SK-N-SH treated with all-trans-retinoic acid at 6 μM for 48 hours (cell line): ENCODE data around the gene OSBPL7.

Source experiments
- ATAC-seq: fragments of 200-7000 bp; cut with Tn5 transposase; 3 replicates; pipeline ENCODE4 v1.9.1; 2020; ENCODE audit warnings: mild to moderate bottlenecking, moderate library complexity
- ARNTL ChIP-seq: fragments of 450-650 bp; formaldehyde crosslinking; IDR thresholded peaks from 2 replicates; pipeline ENCODE4 v1.5.0; 2020; ENCODE audit warnings: low read depth, mild to moderate bottlenecking, moderate library complexity, borderline replicate concordance
- BACH2 ChIP-seq: fragments of 250-450 bp; sonication (Bioruptor Pico); IDR thresholded peaks from 2 replicates; pipeline ENCODE4 v1.9.0; 2021; ENCODE audit warnings: mild to moderate bottlenecking, borderline replicate concordance
- CSDC2 ChIP-seq: fragments of 250-450 bp; sonication (Bioruptor Pico); IDR thresholded peaks from 2 replicates; pipeline ENCODE4 v1.5.0; 2020; ENCODE audit warnings: mild to moderate bottlenecking, moderate library complexity
- CSRNP3 ChIP-seq: fragments of 250-450 bp; sonication (Bioruptor Pico); IDR thresholded peaks from 2 replicates; pipeline ENCODE4 v1.5.1; 2021; ENCODE audit warnings: mild to moderate bottlenecking, moderate library complexity
- ESRRG ChIP-seq: fragments of 250-450 bp; sonication (Bioruptor Pico); IDR thresholded peaks from 2 replicates; pipeline ENCODE4 v1.6.1; 2021; ENCODE audit warnings: mild to moderate bottlenecking
- GLIS3 ChIP-seq: fragments of 250-450 bp; sonication (Bioruptor Pico); IDR thresholded peaks from 2 replicates; pipeline ENCODE4 v1.5.0; 2020; ENCODE audit warnings: mild to moderate bottlenecking, moderate library complexity
- ISL1 ChIP-seq: fragments of 250-450 bp; sonication (Bioruptor Pico); IDR thresholded peaks from 2 replicates; pipeline ENCODE4 v2.1.2; 2022; ENCODE audit warnings: mild to moderate bottlenecking, moderate library complexity
- OSR1 ChIP-seq: fragments of 250-450 bp; sonication (Bioruptor Pico); IDR thresholded peaks from 2 replicates; pipeline ENCODE4 v1.8.0; 2022; ENCODE audit warnings: moderate library complexity, mild to moderate bottlenecking, inconsistent platforms
- POU6F1 ChIP-seq: fragments of 250-450 bp; sonication (Bioruptor Pico); IDR thresholded peaks from 2 replicates; pipeline ENCODE4 v1.8.0; 2021; ENCODE audit warnings: low read depth, mild to moderate bottlenecking, moderate library complexity, borderline replicate concordance
- PPARA ChIP-seq: fragments of 250-450 bp; sonication (Bioruptor Pico); IDR thresholded peaks from 2 replicates; pipeline ENCODE4 v1.5.0; 2020; ENCODE audit warnings: mild to moderate bottlenecking, borderline replicate concordance
- RARB ChIP-seq: fragments of 250-450 bp; sonication (Bioruptor Pico); IDR thresholded peaks from 2 replicates; pipeline ENCODE4 v1.8.0; 2021; ENCODE audit warnings: mild to moderate bottlenecking, moderate library complexity
- SNAI2 ChIP-seq: fragments of 250-450 bp; sonication (Bioruptor Pico); IDR thresholded peaks from 2 replicates; pipeline ENCODE4 v1.5.0; 2020; ENCODE audit warnings: mild to moderate bottlenecking, moderate library complexity
- TCF4 ChIP-seq: fragments of 250-450 bp; sonication (Bioruptor Pico); IDR thresholded peaks from 2 replicates; pipeline ENCODE4 v1.8.0; 2021; ENCODE audit warnings: mild to moderate bottlenecking, moderate library complexity, borderline replicate concordance
- TOX ChIP-seq: fragments of 250-450 bp; sonication (Bioruptor Pico); IDR thresholded peaks from 2 replicates; pipeline ENCODE4 v1.8.0; 2021; ENCODE audit warnings: mild to moderate bottlenecking, moderate library complexity, borderline replicate concordance
- TSHZ2 ChIP-seq: fragments of 250-450 bp; sonication (Bioruptor Pico); IDR thresholded peaks from 2 replicates; pipeline ENCODE4 v1.5.0; 2020; ENCODE audit warnings: mild to moderate bottlenecking, moderate library complexity
- ZC3H10 ChIP-seq: fragments of 250-450 bp; sonication (Bioruptor Pico); IDR thresholded peaks from 2 replicates; pipeline ENCODE4 v1.5.1; 2021; ENCODE audit warnings: mild to moderate bottlenecking, moderate library complexity
- ZFP3 ChIP-seq: fragments of 250-450 bp; sonication (Bioruptor Pico); IDR thresholded peaks from 2 replicates; pipeline ENCODE4 v1.5.0; 2020; ENCODE audit warnings: mild to moderate bottlenecking, moderate library complexity
- ZFP30 ChIP-seq: fragments of 450-650 bp; formaldehyde crosslinking; IDR thresholded peaks from 2 replicates; pipeline ENCODE4 v1.5.0; 2022; ENCODE audit warnings: mild to moderate bottlenecking, moderate library complexity
- ZNF565 ChIP-seq: fragments of 450-650 bp; formaldehyde crosslinking; conservative IDR thresholded peaks from 2 replicates; pipeline ENCODE4 v1.5.0; 2020; ENCODE audit warnings: low read depth, mild to moderate bottlenecking, moderate library complexity
- ZNF70 ChIP-seq: fragments of 450-650 bp; formaldehyde crosslinking; IDR thresholded peaks from 2 replicates; pipeline ENCODE4 v1.5.0; 2020; ENCODE audit warnings: mild to moderate bottlenecking, moderate library complexity
- ZNF8 ChIP-seq: fragments of 450-650 bp; formaldehyde crosslinking; IDR thresholded peaks from 2 replicates; pipeline ENCODE4 v1.5.0; 2020; ENCODE audit warnings: mild to moderate bottlenecking, moderate library complexity
- TF ChIP-seq, protein P1 (sequence below): fragments of 250-450 bp; sonication (Bioruptor Pico); IDR thresholded peaks from 2 replicates; pipeline ENCODE4 v1.8.0; 2020; ENCODE audit warnings: mild to moderate bottlenecking, moderate library complexity, borderline replicate concordance
- TF ChIP-seq, protein P2 (sequence below): fragments of 250-450 bp; sonication (Bioruptor Pico); IDR thresholded peaks from 2 replicates; pipeline ENCODE4 v1.5.1; 2020; ENCODE audit warnings: low read depth, mild to moderate bottlenecking, moderate library complexity

Gene OSBPL7

DNA sequence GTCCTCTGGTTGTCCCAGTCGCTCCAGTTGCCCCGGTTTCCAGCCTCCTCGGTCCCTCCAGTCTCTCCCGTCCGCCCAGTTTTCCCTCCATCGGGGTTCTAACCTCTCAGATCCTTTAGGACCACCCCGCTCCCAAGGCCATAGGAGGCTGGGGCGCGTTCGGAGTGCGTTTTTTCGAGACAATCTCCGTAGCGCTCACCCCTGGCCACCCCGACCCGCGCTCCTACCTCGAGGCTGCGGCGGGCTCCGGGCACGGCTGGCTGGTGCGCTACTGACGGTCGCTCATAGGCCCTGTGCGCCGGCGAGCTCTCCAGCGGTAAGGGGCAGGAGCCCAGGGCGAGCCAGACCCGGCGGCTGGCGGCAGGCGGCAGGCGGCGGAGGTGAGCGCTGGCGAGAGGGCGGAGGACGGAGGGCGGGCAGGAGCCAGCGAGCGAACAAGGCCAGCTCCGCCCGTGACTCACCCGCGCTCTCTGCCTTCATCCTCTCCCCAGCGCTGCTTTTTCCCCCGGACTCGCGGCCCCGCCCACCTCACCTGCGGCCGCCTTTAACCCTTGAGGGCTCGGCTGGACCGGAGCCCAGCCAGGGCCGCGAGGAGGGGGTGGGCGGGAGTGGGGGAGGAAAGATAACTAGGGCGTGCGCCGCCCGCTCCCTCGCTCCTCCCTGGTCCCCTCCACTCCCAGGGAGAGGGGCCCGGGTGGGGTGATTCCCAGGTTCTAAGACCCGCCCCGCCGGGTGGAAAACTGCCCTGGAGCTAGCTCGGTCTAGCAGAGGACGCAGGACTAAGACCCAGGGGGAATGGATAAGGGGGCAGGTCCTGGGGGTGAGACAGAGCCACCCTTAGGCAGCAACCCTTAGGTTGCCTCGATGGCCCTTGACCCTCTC is 29.3 kb upstream of the OSBPL7 start, which contains the start of gene SP6:
TSS of gene SP6 (minus strand) at position 472 of the 882 bp plus-strand sequence. CDS start 2,734 bp downstream, outside the sequence.
- TF ChIP-seq BACH2 = no peak
- TF ChIP-seq ZNF70 = no peak
- TF ChIP-seq ESRRG = no peak
- no peak for TF ChIP-seq ZNF8
- TF ChIP-seq, protein P1, sequence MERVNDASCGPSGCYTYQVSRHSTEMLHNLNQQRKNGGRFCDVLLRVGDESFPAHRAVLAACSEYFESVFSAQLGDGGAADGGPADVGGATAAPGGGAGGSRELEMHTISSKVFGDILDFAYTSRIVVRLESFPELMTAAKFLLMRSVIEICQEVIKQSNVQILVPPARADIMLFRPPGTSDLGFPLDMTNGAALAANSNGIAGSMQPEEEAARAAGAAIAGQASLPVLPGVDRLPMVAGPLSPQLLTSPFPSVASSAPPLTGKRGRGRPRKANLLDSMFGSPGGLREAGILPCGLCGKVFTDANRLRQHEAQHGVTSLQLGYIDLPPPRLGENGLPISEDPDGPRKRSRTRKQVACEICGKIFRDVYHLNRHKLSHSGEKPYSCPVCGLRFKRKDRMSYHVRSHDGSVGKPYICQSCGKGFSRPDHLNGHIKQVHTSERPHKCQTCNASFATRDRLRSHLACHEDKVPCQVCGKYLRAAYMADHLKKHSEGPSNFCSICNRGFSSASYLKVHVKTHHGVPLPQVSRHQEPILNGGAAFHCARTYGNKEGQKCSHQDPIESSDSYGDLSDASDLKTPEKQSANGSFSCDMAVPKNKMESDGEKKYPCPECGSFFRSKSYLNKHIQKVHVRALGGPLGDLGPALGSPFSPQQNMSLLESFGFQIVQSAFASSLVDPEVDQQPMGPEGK (CRISPR knock-in tag) = no peak
- TF ChIP-seq SNAI2 (CRISPR knock-in tag) = no peak
- TF ChIP-seq ZFP30 (CRISPR knock-in tag) = no peak
- no peak for TF ChIP-seq ISL1 (CRISPR knock-in tag)
- TF ChIP-seq POU6F1 (CRISPR knock-in tag) = no peak
- ATAC-seq = peak; percentile 89

DNA sequence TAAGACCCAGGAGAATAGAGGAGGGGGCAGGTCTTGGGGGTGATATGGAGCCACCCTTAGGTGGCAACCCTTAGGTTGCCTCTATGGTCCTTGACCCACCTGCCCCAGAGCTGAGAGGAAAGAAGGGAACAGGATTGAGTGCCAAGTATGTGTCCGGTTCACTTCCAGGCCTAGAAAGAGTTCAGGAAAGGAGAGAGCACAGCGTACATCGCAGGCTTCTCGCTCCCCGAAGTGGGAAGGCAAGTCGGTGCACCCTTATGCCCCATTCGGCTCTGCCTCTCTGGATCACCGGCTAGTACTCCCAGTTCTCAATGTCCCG is 28.7 kb upstream of the OSBPL7 start:
- TF ChIP-seq ESRRG = no peak
- TF ChIP-seq POU6F1 (CRISPR knock-in tag) = no peak
- no peak for TF ChIP-seq ZNF8
- no peak for TF ChIP-seq TOX (CRISPR knock-in tag)
- no peak for TF ChIP-seq CSDC2
- no peak for TF ChIP-seq ARNTL
- no peak for TF ChIP-seq BACH2
- TF ChIP-seq ISL1 (CRISPR knock-in tag) = no peak
- TF ChIP-seq OSR1 = no peak
- no peak for TF ChIP-seq GLIS3 (CRISPR knock-in tag)
- TF ChIP-seq ZNF565 (CRISPR knock-in tag) = no peak
- TF ChIP-seq PPARA (CRISPR knock-in tag) = no peak
- ATAC-seq = peak; percentile 1; the same call in 2 of the 3 replicates

DNA sequence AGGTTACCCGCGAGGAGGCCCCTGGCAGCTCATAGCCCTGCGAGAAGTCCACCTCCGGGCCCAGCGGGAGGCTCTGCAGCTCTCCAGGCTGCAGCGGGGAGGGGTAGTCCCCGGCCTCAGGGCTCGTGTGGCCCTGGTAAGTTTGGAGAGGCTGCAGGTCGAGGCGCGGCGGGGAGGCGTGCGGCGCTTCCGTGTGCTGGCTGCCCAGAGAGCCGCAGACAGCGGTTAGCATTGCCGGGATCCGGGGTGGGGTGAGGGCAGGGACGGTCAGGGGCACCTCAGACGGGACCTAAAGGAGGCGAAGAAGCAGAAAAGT is 26.6 kb upstream of the OSBPL7 start:
- ATAC-seq = no peak
- TF ChIP-seq ZC3H10 (CRISPR knock-in tag) = no peak
- TF ChIP-seq ARNTL = no peak
- no peak for TF ChIP-seq ZFP3 (CRISPR knock-in tag)
- TF ChIP-seq, protein P2, sequence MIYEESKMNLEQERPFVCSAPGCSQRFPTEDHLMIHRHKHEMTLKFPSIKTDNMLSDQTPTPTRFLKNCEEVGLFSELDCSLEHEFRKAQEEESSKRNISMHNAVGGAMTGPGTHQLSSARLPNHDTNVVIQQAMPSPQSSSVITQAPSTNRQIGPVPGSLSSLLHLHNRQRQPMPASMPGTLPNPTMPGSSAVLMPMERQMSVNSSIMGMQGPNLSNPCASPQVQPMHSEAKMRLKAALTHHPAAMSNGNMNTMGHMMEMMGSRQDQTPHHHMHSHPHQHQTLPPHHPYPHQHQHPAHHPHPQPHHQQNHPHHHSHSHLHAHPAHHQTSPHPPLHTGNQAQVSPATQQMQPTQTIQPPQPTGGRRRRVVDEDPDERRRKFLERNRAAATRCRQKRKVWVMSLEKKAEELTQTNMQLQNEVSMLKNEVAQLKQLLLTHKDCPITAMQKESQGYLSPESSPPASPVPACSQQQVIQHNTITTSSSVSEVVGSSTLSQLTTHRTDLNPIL (CRISPR knock-in tag) = no peak
- TF ChIP-seq ZNF8 = no peak
- no peak for TF ChIP-seq CSRNP3 (CRISPR knock-in tag)
- no peak for TF ChIP-seq ISL1 (CRISPR knock-in tag)
- TF ChIP-seq TOX (CRISPR knock-in tag) = no peak
- no peak for TF ChIP-seq POU6F1 (CRISPR knock-in tag)
- TF ChIP-seq BACH2 = no peak
- TF ChIP-seq TSHZ2 = no peak
- no peak for TF ChIP-seq OSR1
- TF ChIP-seq RARB = no peak
- no peak for TF ChIP-seq TCF4 (CRISPR knock-in tag)
- no peak for TF ChIP-seq ZFP30 (CRISPR knock-in tag)
- TF ChIP-seq ESRRG = no peak
- TF ChIP-seq GLIS3 (CRISPR knock-in tag) = no peak
- TF ChIP-seq CSDC2 = no peak
- TF ChIP-seq ZNF565 (CRISPR knock-in tag) = no peak
